H1 (cell line): ENCODE data around the gene KRTAP12-4.

Source experiments
- ASH2L ChIP-seq: fragments of 200-600, 300-600 bp; sonication (generic); IDR thresholded peaks from one replicate; pipeline ENCODE4 v1.7.1; 2017; ENCODE audit warnings: low read length
- BACH1 ChIP-seq: IDR thresholded peaks from 2 replicates; pipeline ENCODE4 v1.6.1; 2012; ENCODE audit warnings: low read length, improper control_type of control experiment
- CBX5 ChIP-seq: fragments of 300-800, 300-1000 bp; sonication (generic); IDR thresholded peaks from 2 replicates; pipeline ENCODE4 v1.7.1; 2016; ENCODE audit warnings: antibody characterized with exemption, low read length, low read depth
- CEBPB ChIP-seq: IDR thresholded peaks from 2 replicates; pipeline ENCODE4 v1.6.1; 2012; ENCODE audit warnings: low read depth, low read length
- CTCF ChIP-seq, 3 experiments: IDR thresholded peaks; 1 replicate in 2 of 3; 2 replicates in 1 of 3; pipeline versions ENCODE4 v1.5.1 to v1.6.1; 2011; ENCODE audit warnings: low read length in 3 of 3, mild to moderate bottlenecking in 3 of 3, inconsistent platforms in 2 of 3, low read depth in 1 of 3, moderate library complexity in 1 of 3; ENCODE audit not compliant: insufficient read depth in 1 of 3; ENCODE audit errors: control extremely low read depth in 1 of 3
- EGR1 ChIP-seq: IDR thresholded peaks from 2 replicates; pipeline ENCODE4 v1.6.1; 2011; ENCODE audit warnings: low read depth, low read length, borderline replicate concordance
- EZH2 ChIP-seq: fragments of 200-600 bp; sonication (generic); IDR thresholded peaks from 2 replicates; pipeline ENCODE4 v1.7.1; 2012; ENCODE audit warnings: low read depth, mild to moderate bottlenecking, moderate library complexity, low read length, inconsistent platforms; ENCODE audit not compliant: severe bottlenecking
- HDAC6 ChIP-seq: IDR thresholded peaks from one replicate; pipeline ENCODE4 v1.7.1; 2012; ENCODE audit warnings: low read depth, mild to moderate bottlenecking, inconsistent platforms, low read length, moderate library complexity
- KDM1A ChIP-seq: fragments of 200-600, 300-600 bp; sonication (generic); IDR thresholded peaks from 2 replicates; pipeline ENCODE4 v1.7.1; 2016; ENCODE audit warnings: mild to moderate bottlenecking, low read length, borderline replicate concordance
- MAX ChIP-seq: IDR thresholded peaks from 2 replicates; pipeline ENCODE4 v1.6.1; 2012; ENCODE audit warnings: inconsistent platforms
- POLR2A ChIP-seq, 2 experiments: IDR thresholded peaks; 1 replicate in 1 of 2; 2 replicates in 1 of 2; pipeline ENCODE4 v1.6.1; 2011; ENCODE audit warnings: low read depth in 2 of 2, low read length in 2 of 2, mild to moderate bottlenecking in 2 of 2; ENCODE audit errors: control extremely low read depth in 1 of 2
- POLR2AphosphoS5 ChIP-seq: IDR thresholded peaks from 2 replicates; pipeline ENCODE4 v1.6.1; 2011; ENCODE audit warnings: low read depth, low read length
- SIRT6 ChIP-seq: IDR thresholded peaks from one replicate; pipeline ENCODE4 v1.7.1; 2012; ENCODE audit warnings: low read length, inconsistent platforms
- SUZ12 ChIP-seq: fragments of 200-600 bp; sonication (generic); IDR thresholded peaks from 2 replicates; pipeline ENCODE4 v1.6.1; 2012; ENCODE audit warnings: mild to moderate bottlenecking, inconsistent platforms, low read length, moderate library complexity, mixed read lengths

GRCh38 chr21:44625756-44626155 is 28.7 kb downstream of the KRTAP12-4 start:
- TF ChIP-seq EGR1 (no peak), SIRT6 (no peak), POLR2A (IDR thresholded peaks at IDR 0.05; ENCODE audit: control extremely low read depth in 1 of 2, low read depth in 2 of 2, low read length in 2 of 2) (no peak), EZH2 (no peak), POLR2AphosphoS5 (no peak), CBX5 (no peak), HDAC6 (no peak), BACH1 (no peak), CTCF (IDR thresholded peaks at IDR 0.05; ENCODE audit: control extremely low read depth in 1 of 3, insufficient read depth in 1 of 3, low read depth in 1 of 3, low read length in 3 of 3) (no peak), SUZ12 (no peak), KDM1A (no peak), ASH2L (no peak), MAX (no peak), CEBPB (no peak)
